GM23338 (cell line): ENCODE data around the gene RUNDC3A.

ENCODE experiments used
- CREB1 ChIP-seq: fragments of 250-450 bp; sonication (Bioruptor Pico); IDR thresholded peaks from 2 replicates; pipeline ENCODE4 v1.5.0; 2020; ENCODE audit warnings: low read depth, mild to moderate bottlenecking, moderate library complexity
- ETS1 ChIP-seq: IDR thresholded peaks from 2 replicates; pipeline ENCODE4 v1.6.1; 2016; ENCODE audit warnings: antibody characterized with exemption
- EZH2 ChIP-seq: fragments of 200-600 bp; sonication (generic); IDR thresholded peaks from one replicate; pipeline ENCODE4 v1.8.0; 2017; ENCODE audit warnings: antibody characterized with exemption, mild to moderate bottlenecking, low read depth; ENCODE audit not compliant: unreplicated experiment
- EZH2phosphoT487 ChIP-seq: fragments of 200-600 bp; sonication (generic); IDR thresholded peaks from one replicate; pipeline ENCODE4 v1.8.1; 2018; ENCODE audit warnings: antibody characterized with exemption; ENCODE audit not compliant: unreplicated experiment
- JUNB ChIP-seq: IDR thresholded peaks from one replicate; pipeline ENCODE4 v1.6.1; 2016; ENCODE audit warnings: antibody characterized with exemption; ENCODE audit not compliant: unreplicated experiment
- NANOG ChIP-seq: IDR thresholded peaks from 2 replicates; pipeline ENCODE4 v1.6.1; 2016; ENCODE audit warnings: antibody characterized with exemption, borderline replicate concordance
- POLR2AphosphoS5 ChIP-seq: IDR thresholded peaks from 2 replicates; pipeline ENCODE4 v1.6.1; 2016; ENCODE audit warnings: antibody characterized with exemption, low read depth
- REST ChIP-seq: IDR thresholded peaks from one replicate; pipeline ENCODE4 v1.6.1; 2018; ENCODE audit warnings: antibody characterized with exemption; ENCODE audit not compliant: unreplicated experiment
- STAT1 ChIP-seq: IDR thresholded peaks from one replicate; pipeline ENCODE4 v1.6.1; 2016; ENCODE audit warnings: antibody characterized with exemption; ENCODE audit not compliant: unreplicated experiment
- ZNF114 ChIP-seq: fragments of 250-450 bp; sonication (Bioruptor Pico); IDR thresholded peaks from 2 replicates; pipeline ENCODE4 v1.5.0; 2020; ENCODE audit warnings: mild to moderate bottlenecking, moderate library complexity
- ZNF331 ChIP-seq: fragments of 250-450 bp; sonication (Bioruptor Pico); IDR thresholded peaks from 2 replicates; pipeline ENCODE4 v1.5.0; 2020; ENCODE audit warnings: low read depth, mild to moderate bottlenecking, moderate library complexity
- ZNF462 ChIP-seq: fragments of 250-450 bp; sonication (Bioruptor Pico); IDR thresholded peaks from 2 replicates; pipeline ENCODE4 v1.5.0; 2020; ENCODE audit warnings: mild to moderate bottlenecking, moderate library complexity
- TF ChIP-seq, protein P1 (sequence below), 2 experiments: fragments of 200-600 bp in 1 of 2; sonication (generic) in 1 of 2; conservative IDR thresholded peaks; 2 replicates each; pipeline versions ENCODE4 v1.5.1 to v1.6.1; 2016 to 2017; ENCODE audit warnings: antibody characterized with exemption in 2 of 2, low read depth in 2 of 2, mild to moderate bottlenecking in 2 of 2, moderate library complexity in 1 of 2

DNA sequence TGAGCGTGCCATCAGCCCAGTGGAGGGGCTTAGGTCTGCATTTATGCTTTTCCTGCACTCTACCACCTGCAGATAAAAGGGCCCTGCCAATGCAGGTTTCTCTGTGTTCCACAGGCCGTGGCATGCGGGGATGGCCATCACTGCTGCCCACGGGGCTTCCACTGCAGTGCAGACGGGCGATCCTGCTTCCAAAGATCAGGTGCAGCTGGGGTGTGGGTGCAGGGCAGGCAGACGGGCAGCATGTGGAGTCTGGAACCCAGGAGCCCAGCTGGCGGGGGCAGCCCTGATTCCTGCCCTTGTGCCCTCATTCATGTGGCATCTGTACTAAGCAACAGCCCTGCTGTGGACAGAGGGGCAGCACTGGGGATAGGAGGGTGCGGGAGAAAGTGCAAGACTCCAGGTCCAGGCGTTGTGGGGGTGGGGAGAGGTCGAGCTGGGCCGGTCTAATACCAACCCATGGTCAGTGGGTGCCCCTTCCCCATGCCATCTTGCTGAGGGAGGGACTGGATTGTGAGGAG, 41.2 kb downstream of the RUNDC3A start:
- TF ChIP-seq, protein P1, sequence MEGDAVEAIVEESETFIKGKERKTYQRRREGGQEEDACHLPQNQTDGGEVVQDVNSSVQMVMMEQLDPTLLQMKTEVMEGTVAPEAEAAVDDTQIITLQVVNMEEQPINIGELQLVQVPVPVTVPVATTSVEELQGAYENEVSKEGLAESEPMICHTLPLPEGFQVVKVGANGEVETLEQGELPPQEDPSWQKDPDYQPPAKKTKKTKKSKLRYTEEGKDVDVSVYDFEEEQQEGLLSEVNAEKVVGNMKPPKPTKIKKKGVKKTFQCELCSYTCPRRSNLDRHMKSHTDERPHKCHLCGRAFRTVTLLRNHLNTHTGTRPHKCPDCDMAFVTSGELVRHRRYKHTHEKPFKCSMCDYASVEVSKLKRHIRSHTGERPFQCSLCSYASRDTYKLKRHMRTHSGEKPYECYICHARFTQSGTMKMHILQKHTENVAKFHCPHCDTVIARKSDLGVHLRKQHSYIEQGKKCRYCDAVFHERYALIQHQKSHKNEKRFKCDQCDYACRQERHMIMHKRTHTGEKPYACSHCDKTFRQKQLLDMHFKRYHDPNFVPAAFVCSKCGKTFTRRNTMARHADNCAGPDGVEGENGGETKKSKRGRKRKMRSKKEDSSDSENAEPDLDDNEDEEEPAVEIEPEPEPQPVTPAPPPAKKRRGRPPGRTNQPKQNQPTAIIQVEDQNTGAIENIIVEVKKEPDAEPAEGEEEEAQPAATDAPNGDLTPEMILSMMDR (conservative IDR thresholded peaks at IDR 0.05; ENCODE audit: low read depth in 2 of 2), result no peak
- TF ChIP-seq POLR2AphosphoS5 (no peak), EZH2 (no peak), REST (no peak), NANOG (no peak), EZH2phosphoT487 (no peak), JUNB (no peak), ZNF331 (no peak), CREB1 (no peak), STAT1 (no peak), ETS1 (no peak), ZNF462 (CRISPR knock-in tag) (no peak), ZNF114 (CRISPR knock-in tag) (no peak)
